Measurements from ENCODE around the gene SLC37A1.

SLC37A1 gene

GRCh38 chr21:42627527-42628289 lies 114.1 kb downstream of the SLC37A1 start:
- TF ChIP-seq GATA1 (IDR thresholded peaks at IDR 0.05; ENCODE audit: low read depth, low read length), result no peak
- TF ChIP-seq POLR2A (IDR thresholded peaks at IDR 0.05; ENCODE audit: low read length), result no peak
- DNase-seq, result peak; percentile 62 to 71

GRCh38 chr21:42628466-42629061 lies 114.9 kb downstream of the SLC37A1 start:
- peak; percentile 41 to 63 for DNase-seq
- TF ChIP-seq GATA1 (IDR thresholded peaks at IDR 0.05; ENCODE audit: low read depth, low read length), result peak; percentile 10

GRCh38 chr21:42629933-42630589 lies 116.4 kb downstream of the SLC37A1 start:
- peak in 1 of 2 experiments; percentile 30 for DNase-seq
- no peak for TF ChIP-seq GATA1 (IDR thresholded peaks at IDR 0.05; ENCODE audit: low read depth, low read length)

- no peak for DNase-seq
- TF ChIP-seq POLR2A (IDR thresholded peaks at IDR 0.05; ENCODE audit: low read length), result no peak
- TF ChIP-seq GATA1 (IDR thresholded peaks at IDR 0.05; ENCODE audit: low read depth, low read length), result no peak
Observed at GRCh38 chr21:42630626-42631025, 117.0 kb downstream of the SLC37A1 start.

Measured in erythroblast (primary cell).